ENCODE results near the gene TRAPPC3. TPM values are rescaled to one million over a fixed set of nuclear protein-coding genes. Genes with fewer than 3 reads are reported as not detected.

The TRAPPC3 gene
- total and polyA plus RNA-seq, 9 of the 15 experiments (the other 6 are each of a cell fraction or from before 2014, with no cell fraction given) = 20.6 to 141 (median 112) TPM

DNA sequence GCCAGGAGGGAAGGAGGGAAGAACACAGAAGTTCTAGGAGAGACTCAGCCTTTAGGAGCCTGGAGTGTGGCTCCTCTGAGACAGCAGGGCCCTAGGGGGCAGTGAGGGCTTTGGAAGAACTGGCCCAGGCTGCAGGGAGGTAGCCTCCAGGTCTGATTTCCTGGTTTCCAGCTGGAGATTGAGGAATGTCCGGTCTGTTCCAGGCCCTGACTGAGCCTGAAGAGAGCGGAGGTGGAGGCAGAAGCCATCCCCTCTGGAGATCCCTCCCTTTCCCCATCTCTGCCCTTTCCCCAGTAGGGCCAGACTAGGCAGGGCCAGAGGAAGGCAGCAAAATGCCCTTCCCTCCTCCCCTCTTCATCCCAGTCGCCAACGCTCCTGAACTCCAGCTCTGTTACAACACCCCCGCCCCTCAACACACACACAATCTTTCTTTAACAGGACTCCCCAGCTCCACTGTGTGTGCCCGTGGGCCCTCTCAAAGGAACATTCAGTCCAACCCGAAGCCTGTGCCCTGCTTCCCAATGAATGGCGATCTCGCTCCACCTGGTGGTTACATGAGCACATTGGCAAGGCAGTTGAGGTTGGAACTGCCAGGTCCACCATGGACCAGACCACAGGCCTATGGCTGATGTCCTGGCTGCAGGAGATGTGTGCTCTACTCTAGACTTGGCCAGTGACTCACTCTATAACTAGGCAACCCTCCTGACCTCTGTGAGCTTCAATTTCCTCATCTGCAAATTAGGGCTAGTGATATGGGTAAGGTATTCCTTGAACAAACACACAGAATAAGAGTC lies 38.7 kb upstream of the TRAPPC3 start (continued):
- no peak; the same call in 1 of the 2 replicates for TF ChIP-seq ZNF740 (CRISPR knock-in tag; IDR thresholded peaks at IDR 0.05)
- no peak for TF ChIP-seq ZNF740 (tag; IDR thresholded peaks at IDR 0.05)
- no peak for TF ChIP-seq FOS (IDR thresholded peaks at IDR 0.05; ENCODE audit: extremely low read depth, insufficient read length)
- TF ChIP-seq, protein P1, sequence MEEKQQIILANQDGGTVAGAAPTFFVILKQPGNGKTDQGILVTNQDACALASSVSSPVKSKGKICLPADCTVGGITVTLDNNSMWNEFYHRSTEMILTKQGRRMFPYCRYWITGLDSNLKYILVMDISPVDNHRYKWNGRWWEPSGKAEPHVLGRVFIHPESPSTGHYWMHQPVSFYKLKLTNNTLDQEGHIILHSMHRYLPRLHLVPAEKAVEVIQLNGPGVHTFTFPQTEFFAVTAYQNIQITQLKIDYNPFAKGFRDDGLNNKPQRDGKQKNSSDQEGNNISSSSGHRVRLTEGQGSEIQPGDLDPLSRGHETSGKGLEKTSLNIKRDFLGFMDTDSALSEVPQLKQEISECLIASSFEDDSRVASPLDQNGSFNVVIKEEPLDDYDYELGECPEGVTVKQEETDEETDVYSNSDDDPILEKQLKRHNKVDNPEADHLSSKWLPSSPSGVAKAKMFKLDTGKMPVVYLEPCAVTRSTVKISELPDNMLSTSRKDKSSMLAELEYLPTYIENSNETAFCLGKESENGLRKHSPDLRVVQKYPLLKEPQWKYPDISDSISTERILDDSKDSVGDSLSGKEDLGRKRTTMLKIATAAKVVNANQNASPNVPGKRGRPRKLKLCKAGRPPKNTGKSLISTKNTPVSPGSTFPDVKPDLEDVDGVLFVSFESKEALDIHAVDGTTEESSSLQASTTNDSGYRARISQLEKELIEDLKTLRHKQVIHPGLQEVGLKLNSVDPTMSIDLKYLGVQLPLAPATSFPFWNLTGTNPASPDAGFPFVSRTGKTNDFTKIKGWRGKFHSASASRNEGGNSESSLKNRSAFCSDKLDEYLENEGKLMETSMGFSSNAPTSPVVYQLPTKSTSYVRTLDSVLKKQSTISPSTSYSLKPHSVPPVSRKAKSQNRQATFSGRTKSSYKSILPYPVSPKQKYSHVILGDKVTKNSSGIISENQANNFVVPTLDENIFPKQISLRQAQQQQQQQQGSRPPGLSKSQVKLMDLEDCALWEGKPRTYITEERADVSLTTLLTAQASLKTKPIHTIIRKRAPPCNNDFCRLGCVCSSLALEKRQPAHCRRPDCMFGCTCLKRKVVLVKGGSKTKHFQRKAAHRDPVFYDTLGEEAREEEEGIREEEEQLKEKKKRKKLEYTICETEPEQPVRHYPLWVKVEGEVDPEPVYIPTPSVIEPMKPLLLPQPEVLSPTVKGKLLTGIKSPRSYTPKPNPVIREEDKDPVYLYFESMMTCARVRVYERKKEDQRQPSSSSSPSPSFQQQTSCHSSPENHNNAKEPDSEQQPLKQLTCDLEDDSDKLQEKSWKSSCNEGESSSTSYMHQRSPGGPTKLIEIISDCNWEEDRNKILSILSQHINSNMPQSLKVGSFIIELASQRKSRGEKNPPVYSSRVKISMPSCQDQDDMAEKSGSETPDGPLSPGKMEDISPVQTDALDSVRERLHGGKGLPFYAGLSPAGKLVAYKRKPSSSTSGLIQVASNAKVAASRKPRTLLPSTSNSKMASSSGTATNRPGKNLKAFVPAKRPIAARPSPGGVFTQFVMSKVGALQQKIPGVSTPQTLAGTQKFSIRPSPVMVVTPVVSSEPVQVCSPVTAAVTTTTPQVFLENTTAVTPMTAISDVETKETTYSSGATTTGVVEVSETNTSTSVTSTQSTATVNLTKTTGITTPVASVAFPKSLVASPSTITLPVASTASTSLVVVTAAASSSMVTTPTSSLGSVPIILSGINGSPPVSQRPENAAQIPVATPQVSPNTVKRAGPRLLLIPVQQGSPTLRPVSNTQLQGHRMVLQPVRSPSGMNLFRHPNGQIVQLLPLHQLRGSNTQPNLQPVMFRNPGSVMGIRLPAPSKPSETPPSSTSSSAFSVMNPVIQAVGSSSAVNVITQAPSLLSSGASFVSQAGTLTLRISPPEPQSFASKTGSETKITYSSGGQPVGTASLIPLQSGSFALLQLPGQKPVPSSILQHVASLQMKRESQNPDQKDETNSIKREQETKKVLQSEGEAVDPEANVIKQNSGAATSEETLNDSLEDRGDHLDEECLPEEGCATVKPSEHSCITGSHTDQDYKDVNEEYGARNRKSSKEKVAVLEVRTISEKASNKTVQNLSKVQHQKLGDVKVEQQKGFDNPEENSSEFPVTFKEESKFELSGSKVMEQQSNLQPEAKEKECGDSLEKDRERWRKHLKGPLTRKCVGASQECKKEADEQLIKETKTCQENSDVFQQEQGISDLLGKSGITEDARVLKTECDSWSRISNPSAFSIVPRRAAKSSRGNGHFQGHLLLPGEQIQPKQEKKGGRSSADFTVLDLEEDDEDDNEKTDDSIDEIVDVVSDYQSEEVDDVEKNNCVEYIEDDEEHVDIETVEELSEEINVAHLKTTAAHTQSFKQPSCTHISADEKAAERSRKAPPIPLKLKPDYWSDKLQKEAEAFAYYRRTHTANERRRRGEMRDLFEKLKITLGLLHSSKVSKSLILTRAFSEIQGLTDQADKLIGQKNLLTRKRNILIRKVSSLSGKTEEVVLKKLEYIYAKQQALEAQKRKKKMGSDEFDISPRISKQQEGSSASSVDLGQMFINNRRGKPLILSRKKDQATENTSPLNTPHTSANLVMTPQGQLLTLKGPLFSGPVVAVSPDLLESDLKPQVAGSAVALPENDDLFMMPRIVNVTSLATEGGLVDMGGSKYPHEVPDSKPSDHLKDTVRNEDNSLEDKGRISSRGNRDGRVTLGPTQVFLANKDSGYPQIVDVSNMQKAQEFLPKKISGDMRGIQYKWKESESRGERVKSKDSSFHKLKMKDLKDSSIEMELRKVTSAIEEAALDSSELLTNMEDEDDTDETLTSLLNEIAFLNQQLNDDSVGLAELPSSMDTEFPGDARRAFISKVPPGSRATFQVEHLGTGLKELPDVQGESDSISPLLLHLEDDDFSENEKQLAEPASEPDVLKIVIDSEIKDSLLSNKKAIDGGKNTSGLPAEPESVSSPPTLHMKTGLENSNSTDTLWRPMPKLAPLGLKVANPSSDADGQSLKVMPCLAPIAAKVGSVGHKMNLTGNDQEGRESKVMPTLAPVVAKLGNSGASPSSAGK (IDR thresholded peaks at IDR 0.05) = no peak
- no peak; the same call in 1 of the 2 replicates for TF ChIP-seq ATF7 (IDR thresholded peaks at IDR 0.05)
- no peak for TF ChIP-seq SAP30 (IDR thresholded peaks at IDR 0.05; ENCODE audit: borderline replicate concordance, insufficient read depth, low read depth, low read length, poor library complexity, severe bottlenecking)
- TF ChIP-seq GABPB2 (CRISPR knock-in tag; conservative IDR thresholded peaks at IDR 0.05) = no peak
- TF ChIP-seq ARNT (IDR thresholded peaks at IDR 0.05) = peak in 1 of 2 experiments; percentile 35; a peak in 1 of 4 replicates
- TF ChIP-seq, protein P2, sequence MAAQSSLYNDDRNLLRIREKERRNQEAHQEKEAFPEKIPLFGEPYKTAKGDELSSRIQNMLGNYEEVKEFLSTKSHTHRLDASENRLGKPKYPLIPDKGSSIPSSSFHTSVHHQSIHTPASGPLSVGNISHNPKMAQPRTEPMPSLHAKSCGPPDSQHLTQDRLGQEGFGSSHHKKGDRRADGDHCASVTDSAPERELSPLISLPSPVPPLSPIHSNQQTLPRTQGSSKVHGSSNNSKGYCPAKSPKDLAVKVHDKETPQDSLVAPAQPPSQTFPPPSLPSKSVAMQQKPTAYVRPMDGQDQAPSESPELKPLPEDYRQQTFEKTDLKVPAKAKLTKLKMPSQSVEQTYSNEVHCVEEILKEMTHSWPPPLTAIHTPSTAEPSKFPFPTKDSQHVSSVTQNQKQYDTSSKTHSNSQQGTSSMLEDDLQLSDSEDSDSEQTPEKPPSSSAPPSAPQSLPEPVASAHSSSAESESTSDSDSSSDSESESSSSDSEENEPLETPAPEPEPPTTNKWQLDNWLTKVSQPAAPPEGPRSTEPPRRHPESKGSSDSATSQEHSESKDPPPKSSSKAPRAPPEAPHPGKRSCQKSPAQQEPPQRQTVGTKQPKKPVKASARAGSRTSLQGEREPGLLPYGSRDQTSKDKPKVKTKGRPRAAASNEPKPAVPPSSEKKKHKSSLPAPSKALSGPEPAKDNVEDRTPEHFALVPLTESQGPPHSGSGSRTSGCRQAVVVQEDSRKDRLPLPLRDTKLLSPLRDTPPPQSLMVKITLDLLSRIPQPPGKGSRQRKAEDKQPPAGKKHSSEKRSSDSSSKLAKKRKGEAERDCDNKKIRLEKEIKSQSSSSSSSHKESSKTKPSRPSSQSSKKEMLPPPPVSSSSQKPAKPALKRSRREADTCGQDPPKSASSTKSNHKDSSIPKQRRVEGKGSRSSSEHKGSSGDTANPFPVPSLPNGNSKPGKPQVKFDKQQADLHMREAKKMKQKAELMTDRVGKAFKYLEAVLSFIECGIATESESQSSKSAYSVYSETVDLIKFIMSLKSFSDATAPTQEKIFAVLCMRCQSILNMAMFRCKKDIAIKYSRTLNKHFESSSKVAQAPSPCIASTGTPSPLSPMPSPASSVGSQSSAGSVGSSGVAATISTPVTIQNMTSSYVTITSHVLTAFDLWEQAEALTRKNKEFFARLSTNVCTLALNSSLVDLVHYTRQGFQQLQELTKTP (IDR thresholded peaks at IDR 0.05; ENCODE audit: low read depth in 1 of 2, partially characterized antibody in 2 of 2) = peak in 1 of 2 experiments; percentile 36

Measured in K562 (cell line).